GM23338 (cell line): ENCODE measurements around the gene UVRAG.

Experiments
- CTCF ChIP-seq, 2 experiments: fragments of 200-600 bp in 1 of 2; sonication (generic) in 1 of 2; conservative IDR thresholded peaks; 2 replicates each; pipeline versions ENCODE4 v1.5.1 to v1.6.1; 2016 to 2017; ENCODE audit warnings: antibody characterized with exemption in 2 of 2, low read depth in 2 of 2, mild to moderate bottlenecking in 2 of 2, moderate library complexity in 1 of 2
- EZH2 ChIP-seq: fragments of 200-600 bp; sonication (generic); IDR thresholded peaks from one replicate; pipeline ENCODE4 v1.8.0; 2017; ENCODE audit warnings: antibody characterized with exemption, mild to moderate bottlenecking, low read depth; ENCODE audit not compliant: unreplicated experiment
- EZH2phosphoT487 ChIP-seq: fragments of 200-600 bp; sonication (generic); IDR thresholded peaks from one replicate; pipeline ENCODE4 v1.8.1; 2018; ENCODE audit warnings: antibody characterized with exemption; ENCODE audit not compliant: unreplicated experiment
- POLR2AphosphoS5 ChIP-seq: IDR thresholded peaks from 2 replicates; pipeline ENCODE4 v1.6.1; 2016; ENCODE audit warnings: antibody characterized with exemption, low read depth
- REST ChIP-seq: IDR thresholded peaks from one replicate; pipeline ENCODE4 v1.6.1; 2018; ENCODE audit warnings: antibody characterized with exemption; ENCODE audit not compliant: unreplicated experiment

GRCh38 chr11:76152086-76152681, 337.2 kb downstream of the UVRAG start:
- TF ChIP-seq REST, result no peak
- TF ChIP-seq CTCF (conservative IDR thresholded peaks at IDR 0.05; ENCODE audit: low read depth in 2 of 2), result peak; percentile 95 to 99
- no peak for TF ChIP-seq EZH2
- TF ChIP-seq POLR2AphosphoS5, result no peak
- no peak for TF ChIP-seq EZH2phosphoT487
